Nasal cavity respiratory epithelium epithelial cell of viscerocranial mucosa (primary cell): ENCODE measurements around the gene ARL9. TPM values are rescaled to one million over a fixed set of nuclear protein-coding genes. Genes with fewer than 3 reads are reported as not detected.

Experiments
- total RNA-seq: library from RNA; depleted of rRNA; stranded (reverse); fragments of >200 nt; gene quantifications from 2 replicates; pipeline ENCODE4 v1.2.3, GENCODE V29; 2014

ARL9 gene
- total RNA-seq, result under 0.01 and 0.28 TPM in 2 replicates

GRCh38 chr4:56505269-56506130, at the start of gene ARL9:
ARL9 (plus strand) TSS chr4:56505791; CDS start chr4:56505863, 72 bp downstream.

GRCh38 chr4:56467284-56468096, 38.1 kb upstream of the ARL9 start, which contains the start of gene SRP72:
SRP72 (plus strand) TSS chr4:56467617; CDS start chr4:56467636, 19 bp downstream.

Other genes with a start within 250 kb of the ARL9 start
- 26.2 and 29.0 TPM in 2 replicates for gene AASDH, start 118.3 kb upstream of the ARL9 start, total RNA-seq
- 32.7 and 33.8 TPM in 2 replicates for gene PPAT, start 70.2 kb upstream of the ARL9 start, total RNA-seq
- gene PAICS, start 69.5 kb upstream of the ARL9 start, total RNA-seq, result 32.1 and 76.1 TPM in 2 replicates
- gene SRP72, start 38.2 kb upstream of the ARL9 start, total RNA-seq, result 104 and 147 TPM in 2 replicates
- gene HOPX, start 175.5 kb downstream of the ARL9 start, total RNA-seq, result 19.6 and 86.5 TPM in 2 replicates